Colon (tissue), 2 donors: ENCODE results near the gene CLTA.
"Not testable (repeated sequence)": the region's sequence is repeated elsewhere in the genome, so short reads cannot be mapped to it uniquely, and the experiment has no call there.

ENCODE experiments used
- FAIRE-seq: peaks from 2 replicates; lab custom pipeline; 2012; peaks lifted over from hg19 to GRCh38; lab: Jason Lieb, UNC
- donor health status: control.
- donor health status: control.

The CLTA gene

GRCh38 chr9:36191290-36191645 is 547 bp downstream of the CLTA start:
- no peak for FAIRE-seq

GRCh38 chr9:36191686-36192085 is 965 bp downstream of the CLTA start:
- no peak for FAIRE-seq

GRCh38 chr9:36192196-36192595 is 1.5 kb downstream of the CLTA start:
- FAIRE-seq = no peak

- no peak for FAIRE-seq
Observed at GRCh38 chr9:36193023-36193422, 2.3 kb downstream of the CLTA start.

- FAIRE-seq = no peak
Observed at GRCh38 chr9:36194326-36195000, 3.7 kb downstream of the CLTA start.

GRCh38 chr9:36204906-36205547 is 14.3 kb downstream of the CLTA start:
- FAIRE-seq = no peak

- no peak for FAIRE-seq
Observed at GRCh38 chr9:36207016-36207415, 16.3 kb downstream of the CLTA start.

- FAIRE-seq = no peak
Observed at GRCh38 chr9:36207546-36208012, 16.9 kb downstream of the CLTA start.

GRCh38 chr9:36208521-36209253 is 18.0 kb downstream of the CLTA start:
- no peak for FAIRE-seq

- FAIRE-seq = no peak
Observed at GRCh38 chr9:36210722-36211121, 20.0 kb downstream of the CLTA start.

GRCh38 chr9:36211510-36211909 is 20.8 kb downstream of the CLTA start:
- FAIRE-seq = no peak

GRCh38 chr9:36213387-36213786 is 22.7 kb downstream of the CLTA start:
- FAIRE-seq = no peak

- FAIRE-seq = no peak
Observed at GRCh38 chr9:36213989-36214388, 23.3 kb downstream of the CLTA start.

- FAIRE-seq = no peak
Observed at GRCh38 chr9:36214571-36214970, 23.9 kb downstream of the CLTA start.

GRCh38 chr9:36217256-36217968 is 26.7 kb downstream of the CLTA start:
- FAIRE-seq = no peak

GRCh38 chr9:36218011-36218410 is 27.3 kb downstream of the CLTA start:
- no peak for FAIRE-seq

GRCh38 chr9:36218411-36218901 is 27.7 kb downstream of the CLTA start:
- no peak for FAIRE-seq

- no peak for FAIRE-seq
Observed at GRCh38 chr9:36221667-36222066, 30.9 kb downstream of the CLTA start.

- FAIRE-seq = no peak
Observed at GRCh38 chr9:36222449-36222848, 31.7 kb downstream of the CLTA start.

- FAIRE-seq = no peak
Observed at GRCh38 chr9:36237230-36237629, 46.5 kb downstream of the CLTA start.

- not testable (repeated sequence) for FAIRE-seq
Observed at GRCh38 chr9:36239205-36239604, 48.5 kb downstream of the CLTA start.

GRCh38 chr9:36239675-36240074 is 49.0 kb downstream of the CLTA start:
- FAIRE-seq = not testable (repeated sequence)
